MM.1S (cell line): Measurements from ENCODE around the gene HECW1.

Source experiments
- DNase-seq: peaks from one replicate; pipeline ENCODE4 v3.0.0-alpha.2; 2015
- H2AFZ ChIP-seq: fragments of 300-600 bp; sonication (generic); 2 replicates; pipeline ENCODE4 v1.6.0; 2016; ENCODE audit warnings: antibody characterized with exemption, low read length
- H3F3A ChIP-seq: fragments of 300-600 bp; sonication (generic); 2 replicates; pipeline ENCODE4 v1.6.1; 2016; ENCODE audit warnings: mild to moderate bottlenecking, antibody characterized with exemption, low read length, moderate library complexity, mixed read lengths; ENCODE audit not compliant: insufficient read depth
- H3K27ac ChIP-seq: fragments of 300-600 bp; sonication (generic); 2 replicates; pipeline ENCODE4 v1.5.1; 2016; ENCODE audit warnings: mild to moderate bottlenecking, low read length
- H3K27me3 ChIP-seq: fragments of 300-600 bp; sonication (generic); replicated peaks from 2 replicates; pipeline ENCODE4 v1.6.0; 2016; ENCODE audit warnings: low read length; ENCODE audit not compliant: insufficient read depth
- H3K36me3 ChIP-seq: fragments of 300-600 bp; sonication (generic); replicated peaks from 2 replicates; pipeline ENCODE4 v1.6.1; 2016; ENCODE audit warnings: mild to moderate bottlenecking, low read length, mixed read lengths; ENCODE audit not compliant: insufficient read depth
- H3K4me1 ChIP-seq: fragments of 300-600 bp; sonication (generic); 2 replicates; pipeline ENCODE4 v1.6.1; 2016; ENCODE audit warnings: low read length, mixed read lengths
- H3K4me2 ChIP-seq: fragments of 300-600 bp; sonication (generic); 2 replicates; pipeline ENCODE4 v1.6.0; 2016; ENCODE audit warnings: low read depth, low read length
- H3K4me3 ChIP-seq: fragments of 300-600 bp; sonication (generic); 2 replicates; pipeline ENCODE4 v1.5.1; 2016; ENCODE audit warnings: low read length, mixed read lengths
- H3K79me2 ChIP-seq: fragments of 300-600 bp; sonication (generic); 2 replicates; pipeline ENCODE4 v1.6.1; 2016; ENCODE audit warnings: mixed run types, low read length, mixed read lengths
- H3K9ac ChIP-seq: fragments of 300-600 bp; sonication (generic); 2 replicates; pipeline ENCODE4 v1.6.1; 2016; ENCODE audit warnings: low read length, mixed read lengths
- H3K9me2 ChIP-seq: fragments of 300-600 bp; sonication (generic); replicated peaks from 2 replicates; pipeline ENCODE4 v1.6.1; 2016; ENCODE audit warnings: mild to moderate bottlenecking, low read length, mixed read lengths; ENCODE audit not compliant: insufficient read depth
- H3K9me3 ChIP-seq: fragments of 300-600 bp; sonication (generic); replicated peaks from 2 replicates; pipeline ENCODE4 v1.6.1; 2016; ENCODE audit warnings: mild to moderate bottlenecking, low read length, mixed read lengths; ENCODE audit not compliant: insufficient read depth
- H4K20me1 ChIP-seq: fragments of 300-600 bp; sonication (generic); 2 replicates; pipeline ENCODE4 v1.6.1; 2016; ENCODE audit warnings: mild to moderate bottlenecking, low read length, moderate library complexity, mixed read lengths; ENCODE audit not compliant: insufficient read depth
- EZH2 ChIP-seq: fragments of 300-600 bp; sonication (generic); optimal IDR thresholded peaks from 2 replicates; pipeline ENCODE3; 2017; ENCODE audit warnings: low read depth, mild to moderate bottlenecking, antibody characterized with exemption, low read length, mixed read lengths
- EZH2phosphoT487 ChIP-seq: fragments of 300-600 bp; sonication (generic); IDR thresholded peaks from 2 replicates; pipeline ENCODE4 v1.6.1; 2018; ENCODE audit warnings: antibody characterized with exemption, low read length
- TF ChIP-seq, protein P1 (sequence below): fragments of 300-600 bp; sonication (generic); IDR thresholded peaks from 2 replicates; pipeline ENCODE4 v1.5.1; 2016; ENCODE audit warnings: antibody characterized with exemption, low read length, mixed read lengths

The HECW1 gene

DNA sequence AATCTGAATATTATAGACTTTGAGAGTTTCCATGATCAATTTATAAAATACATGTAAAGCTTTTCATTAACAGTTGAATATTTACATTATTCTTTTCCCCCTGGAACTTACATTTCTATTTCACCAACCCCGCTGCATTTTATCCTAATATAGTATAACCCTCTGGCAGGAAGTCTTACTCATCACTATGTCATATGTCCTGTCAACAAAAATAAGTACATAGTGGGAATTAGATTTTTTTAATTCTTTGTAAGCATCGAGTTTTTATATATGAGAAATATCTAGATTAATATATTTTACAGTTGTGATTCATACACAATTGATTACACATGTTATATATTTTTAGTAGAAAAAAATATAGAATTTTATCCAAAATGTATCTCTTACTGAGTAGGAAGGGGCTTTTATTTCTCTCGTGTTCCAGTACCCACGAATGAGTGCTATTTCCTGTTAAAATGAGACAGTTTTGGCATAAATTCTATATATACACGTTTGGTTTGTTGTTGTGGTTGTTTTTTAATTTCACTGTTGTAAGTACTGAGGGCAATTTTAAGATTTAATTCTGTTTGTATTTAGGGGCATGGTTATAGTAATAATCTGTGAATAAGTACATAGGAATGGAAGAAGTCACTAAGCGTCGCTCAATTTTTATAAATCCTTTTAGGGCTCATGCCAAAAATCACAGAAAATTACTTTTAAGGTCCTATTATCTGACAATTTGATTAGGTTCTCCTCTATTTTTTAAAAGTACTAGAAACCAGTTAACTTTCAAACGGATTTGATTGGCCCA is 87.1 kb downstream of the HECW1 start:
- H4K20me1 ChIP-seq: no peaks in the 10 kb centered on the region
- no peaks in the 10 kb centered on the region for H3K9me2 ChIP-seq
- no peak for DNase-seq
- H3K4me3 ChIP-seq: no peak overlapping the region
- no peaks in the 10 kb centered on the region for H3K27me3 ChIP-seq
- H3K9ac ChIP-seq: no peak overlapping the region
- no peaks in the 10 kb centered on the region for H3K79me2 ChIP-seq
- TF ChIP-seq, protein P1, sequence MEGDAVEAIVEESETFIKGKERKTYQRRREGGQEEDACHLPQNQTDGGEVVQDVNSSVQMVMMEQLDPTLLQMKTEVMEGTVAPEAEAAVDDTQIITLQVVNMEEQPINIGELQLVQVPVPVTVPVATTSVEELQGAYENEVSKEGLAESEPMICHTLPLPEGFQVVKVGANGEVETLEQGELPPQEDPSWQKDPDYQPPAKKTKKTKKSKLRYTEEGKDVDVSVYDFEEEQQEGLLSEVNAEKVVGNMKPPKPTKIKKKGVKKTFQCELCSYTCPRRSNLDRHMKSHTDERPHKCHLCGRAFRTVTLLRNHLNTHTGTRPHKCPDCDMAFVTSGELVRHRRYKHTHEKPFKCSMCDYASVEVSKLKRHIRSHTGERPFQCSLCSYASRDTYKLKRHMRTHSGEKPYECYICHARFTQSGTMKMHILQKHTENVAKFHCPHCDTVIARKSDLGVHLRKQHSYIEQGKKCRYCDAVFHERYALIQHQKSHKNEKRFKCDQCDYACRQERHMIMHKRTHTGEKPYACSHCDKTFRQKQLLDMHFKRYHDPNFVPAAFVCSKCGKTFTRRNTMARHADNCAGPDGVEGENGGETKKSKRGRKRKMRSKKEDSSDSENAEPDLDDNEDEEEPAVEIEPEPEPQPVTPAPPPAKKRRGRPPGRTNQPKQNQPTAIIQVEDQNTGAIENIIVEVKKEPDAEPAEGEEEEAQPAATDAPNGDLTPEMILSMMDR: no peak
- TF ChIP-seq EZH2: no peak
- no peak for TF ChIP-seq EZH2phosphoT487
- H3K36me3 ChIP-seq: no peaks in the 10 kb centered on the region
- H3K4me2 ChIP-seq: no peak overlapping the region
- no peak overlapping the region for H2AFZ ChIP-seq
- H3K9me3 ChIP-seq: no peaks in the 10 kb centered on the region
- 0 out of 2 replicates have a peak, but pooled peaks cover 4% of the 10 kb centered on the region for H3K4me1 ChIP-seq
- H3F3A ChIP-seq: no peaks in the 10 kb centered on the region
- no peak overlapping the region for H3K27ac ChIP-seq

DNA sequence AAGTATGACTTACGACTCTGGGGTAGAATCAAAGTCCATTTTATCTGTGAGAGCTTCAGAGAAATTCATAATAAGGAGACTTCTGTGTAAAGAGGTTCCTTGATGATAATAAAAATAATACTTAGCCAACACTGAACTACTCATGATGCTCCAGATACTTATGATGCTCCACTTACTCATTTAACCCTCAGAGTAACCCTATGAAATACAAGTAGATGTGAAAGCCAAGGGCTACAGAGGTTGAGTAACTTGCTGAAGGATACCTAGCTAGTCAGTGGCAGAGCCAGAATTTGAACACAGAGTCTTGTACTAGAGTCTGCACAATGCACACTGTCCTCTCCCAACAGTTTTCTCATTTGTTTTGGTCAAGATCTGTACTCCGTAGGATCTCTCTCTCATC is 89.5 kb downstream of the HECW1 start:
- Histone ChIP-seq H3K27ac (no peak overlapping the region), H2AFZ (no peak overlapping the region), H3K9ac (no peak overlapping the region), H3K9me2 (no peaks in the 10 kb centered on the region), H3K4me1 (0 out of 2 replicates have a peak, but pooled peaks cover 4% of the 10 kb centered on the region), H3K36me3 (no peaks in the 10 kb centered on the region), H3K27me3 (no peaks in the 10 kb centered on the region), H3K4me3 (no peak overlapping the region), H3K9me3 (no peaks in the 10 kb centered on the region), H4K20me1 (no peaks in the 10 kb centered on the region), H3K4me2 (no peak overlapping the region), H3F3A (no peaks in the 10 kb centered on the region), H3K79me2 (no peaks in the 10 kb centered on the region)
- TF ChIP-seq EZH2 (no peak), EZH2phosphoT487 (no peak)
- TF ChIP-seq, protein P1: no peak
- no peak for DNase-seq

DNA sequence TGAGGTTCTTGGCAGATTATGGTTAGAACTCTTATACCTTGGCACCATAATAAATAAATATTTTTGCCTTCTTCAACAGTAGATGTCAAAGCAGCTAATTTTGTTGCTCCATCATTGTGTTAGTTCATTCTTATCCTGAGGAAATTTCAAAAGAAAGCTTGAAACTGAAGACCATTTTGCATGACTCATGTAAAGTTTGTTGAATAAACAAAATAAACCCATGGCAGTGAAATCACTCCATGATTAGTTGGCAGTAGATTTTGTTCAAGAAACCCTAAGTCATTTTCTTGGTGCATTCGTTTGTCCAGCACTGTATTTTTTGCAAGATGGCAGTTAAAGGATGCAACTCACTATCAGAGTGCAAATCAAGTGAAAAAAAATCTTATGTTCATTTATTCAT is 91.6 kb downstream of the HECW1 start:
- Histone ChIP-seq H3K4me1 (0 out of 2 replicates have a peak, but pooled peaks cover 3% of the 10 kb centered on the region), H3K27ac (no peak overlapping the region), H3K9me3 (no peaks in the 10 kb centered on the region), H3K4me2 (no peak overlapping the region), H3F3A (no peaks in the 10 kb centered on the region), H3K79me2 (no peaks in the 10 kb centered on the region), H3K36me3 (no peaks in the 10 kb centered on the region), H3K4me3 (no peak overlapping the region), H3K9me2 (no peaks in the 10 kb centered on the region), H3K27me3 (no peaks in the 10 kb centered on the region), H2AFZ (no peak overlapping the region), H4K20me1 (no peaks in the 10 kb centered on the region), H3K9ac (no peak overlapping the region)
- no peak for DNase-seq
- TF ChIP-seq, protein P1: no peak
- TF ChIP-seq EZH2: no peak
- no peak for TF ChIP-seq EZH2phosphoT487
